Measurements from ENCODE around the gene PRKAR1B. TPM values are rescaled to one million over a fixed set of nuclear protein-coding genes. Genes with fewer than 3 reads are reported as not detected.

PRKAR1B gene
- total RNA-seq, 1 experiment from 2014 or later: 14.1 TPM

DNA sequence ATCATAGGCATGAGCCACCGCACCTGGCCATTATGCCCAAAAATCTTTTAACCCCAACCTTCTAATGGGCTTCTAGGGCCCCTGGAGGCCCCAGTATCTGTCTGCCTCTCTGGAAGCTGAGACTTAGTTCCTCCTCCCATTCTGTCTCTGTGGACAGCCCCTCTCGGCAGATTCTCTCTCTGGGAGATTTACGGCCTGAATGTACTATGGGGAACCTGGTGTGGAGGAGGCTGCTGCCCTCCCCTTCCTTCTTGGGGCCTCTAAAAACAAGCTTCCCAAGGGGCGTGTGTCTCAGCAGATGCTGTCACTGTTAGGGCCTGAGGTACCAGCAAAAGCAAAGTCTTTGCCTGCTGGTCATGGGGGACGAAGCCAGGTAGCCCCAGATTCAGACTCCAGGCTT lies 35.8 kb upstream of the PRKAR1B start:
- no peaks in the 10 kb centered on the region for H3K27me3 ChIP-seq (ENCODE audit: insufficient read depth, low read length)
- peaks cover 3% of the 10 kb centered on the region; the same call in 1 of the 2 replicates for H3K79me2 ChIP-seq (ENCODE audit: insufficient read depth, low read length)
- H3K9me3 ChIP-seq (ENCODE audit: control insufficient read depth in 1 of 2, insufficient read depth in 1 of 2, low read depth in 1 of 2, low read length in 2 of 2): no peaks in the 10 kb centered on the region
- no peak overlapping the region for H3K27ac ChIP-seq (ENCODE audit: low read depth, low read length)
- BruUV-seq (replicated peaks): no TSS peak
- ChIA-PET CTCF (no interaction called here), POLR2A (no interaction called here), RAD21 (ENCODE audit: low non-redundant PET in 1 of 2, low total read pairs in 2 of 2, uncharacterized antibody in 2 of 2, unreplicated experiment in 2 of 2) (no interaction called here)
- H3K9ac ChIP-seq (ENCODE audit: low read length): no peak overlapping the region
- no peaks in the 10 kb centered on the region for H4K20me1 ChIP-seq (ENCODE audit: insufficient read depth)
- DNase-seq (ENCODE audit: low read depth, low spot score) (no peak), ATAC-seq (no peak)
- H3K4me1 ChIP-seq (ENCODE audit: control insufficient read depth in 1 of 2, insufficient read depth in 2 of 2, low read length in 2 of 2): no peaks in the 10 kb centered on the region
- H3K4me3 ChIP-seq (replicated peaks in 1 of 2; ENCODE audit: low read depth in 1 of 2, low read length in 2 of 2): no peak overlapping the region
- no peaks in the 10 kb centered on the region for H3K9me2 ChIP-seq (ENCODE audit: insufficient read depth)
- peaks cover 29 to 49% of the 10 kb centered on the region in 2 experiments for H3K36me3 ChIP-seq (ENCODE audit: control insufficient read depth in 1 of 2, insufficient read depth in 2 of 2, low read length in 2 of 2)
- TF ChIP-seq POLR2AphosphoS5 (IDR thresholded peaks at IDR 0.05; ENCODE audit: low read depth, low read length) (no peak), POLR2A (IDR thresholded peaks at IDR 0.05; ENCODE audit: borderline replicate concordance, extremely low read depth, insufficient read depth, insufficient read length) (no peak), SRF (IDR thresholded peaks at IDR 0.05; ENCODE audit: low read depth) (no peak)
- TF ChIP-seq, protein P1, sequence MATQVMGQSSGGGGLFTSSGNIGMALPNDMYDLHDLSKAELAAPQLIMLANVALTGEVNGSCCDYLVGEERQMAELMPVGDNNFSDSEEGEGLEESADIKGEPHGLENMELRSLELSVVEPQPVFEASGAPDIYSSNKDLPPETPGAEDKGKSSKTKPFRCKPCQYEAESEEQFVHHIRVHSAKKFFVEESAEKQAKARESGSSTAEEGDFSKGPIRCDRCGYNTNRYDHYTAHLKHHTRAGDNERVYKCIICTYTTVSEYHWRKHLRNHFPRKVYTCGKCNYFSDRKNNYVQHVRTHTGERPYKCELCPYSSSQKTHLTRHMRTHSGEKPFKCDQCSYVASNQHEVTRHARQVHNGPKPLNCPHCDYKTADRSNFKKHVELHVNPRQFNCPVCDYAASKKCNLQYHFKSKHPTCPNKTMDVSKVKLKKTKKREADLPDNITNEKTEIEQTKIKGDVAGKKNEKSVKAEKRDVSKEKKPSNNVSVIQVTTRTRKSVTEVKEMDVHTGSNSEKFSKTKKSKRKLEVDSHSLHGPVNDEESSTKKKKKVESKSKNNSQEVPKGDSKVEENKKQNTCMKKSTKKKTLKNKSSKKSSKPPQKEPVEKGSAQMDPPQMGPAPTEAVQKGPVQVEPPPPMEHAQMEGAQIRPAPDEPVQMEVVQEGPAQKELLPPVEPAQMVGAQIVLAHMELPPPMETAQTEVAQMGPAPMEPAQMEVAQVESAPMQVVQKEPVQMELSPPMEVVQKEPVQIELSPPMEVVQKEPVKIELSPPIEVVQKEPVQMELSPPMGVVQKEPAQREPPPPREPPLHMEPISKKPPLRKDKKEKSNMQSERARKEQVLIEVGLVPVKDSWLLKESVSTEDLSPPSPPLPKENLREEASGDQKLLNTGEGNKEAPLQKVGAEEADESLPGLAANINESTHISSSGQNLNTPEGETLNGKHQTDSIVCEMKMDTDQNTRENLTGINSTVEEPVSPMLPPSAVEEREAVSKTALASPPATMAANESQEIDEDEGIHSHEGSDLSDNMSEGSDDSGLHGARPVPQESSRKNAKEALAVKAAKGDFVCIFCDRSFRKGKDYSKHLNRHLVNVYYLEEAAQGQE (IDR thresholded peaks at IDR 0.05; ENCODE audit: low read depth): no peak
- no peak overlapping the region for H3K4me2 ChIP-seq (ENCODE audit: low read length)
- intact Hi-C loops (cut with micrococcal nuclease): no loop called here
- no peak overlapping the region for H2AFZ ChIP-seq (ENCODE audit: low read depth, low read length, poor library complexity, severe bottlenecking)

GRCh38 chr7:761631-762030 lies 34.5 kb upstream of the PRKAR1B start:
- CTCF ChIA-PET: no interaction called here
- intact Hi-C loops (cut with micrococcal nuclease): no loop called here
- no peak overlapping the region for H3K9ac ChIP-seq (ENCODE audit: low read length)
- POLR2A ChIA-PET: no interaction called here
- RAD21 ChIA-PET (ENCODE audit: low non-redundant PET in 1 of 2, low total read pairs in 2 of 2, uncharacterized antibody in 2 of 2, unreplicated experiment in 2 of 2): no interaction called here
- H4K20me1 ChIP-seq (ENCODE audit: insufficient read depth): no peaks in the 10 kb centered on the region
- ATAC-seq (no peak), DNase-seq (ENCODE audit: low read depth, low spot score) (no peak)
- H3K9me3 ChIP-seq (ENCODE audit: control insufficient read depth in 1 of 2, insufficient read depth in 1 of 2, low read depth in 1 of 2, low read length in 2 of 2): no peaks in the 10 kb centered on the region
- H3K27ac ChIP-seq (ENCODE audit: low read depth, low read length): no peak overlapping the region
- no peaks in the 10 kb centered on the region for H3K9me2 ChIP-seq (ENCODE audit: insufficient read depth)
- no peak overlapping the region for H3K4me3 ChIP-seq (replicated peaks in 1 of 2; ENCODE audit: low read depth in 1 of 2, low read length in 2 of 2)
- H3K36me3 ChIP-seq (ENCODE audit: control insufficient read depth in 1 of 2, insufficient read depth in 2 of 2, low read length in 2 of 2): peaks cover 29 to 62% of the 10 kb centered on the region in 2 experiments
- H3K4me2 ChIP-seq (ENCODE audit: low read length): no peak overlapping the region
- BruUV-seq (replicated peaks): no TSS peak
- no peaks in the 10 kb centered on the region for H3K27me3 ChIP-seq (ENCODE audit: insufficient read depth, low read length)
- no peak for TF ChIP-seq JUND (IDR thresholded peaks at IDR 0.05)
- no peak for TF ChIP-seq ZFX (IDR thresholded peaks at IDR 0.05)
- TF ChIP-seq EZH2 (IDR thresholded peaks at IDR 0.05): no peak
- no peak for TF ChIP-seq POLR2A (IDR thresholded peaks at IDR 0.05; ENCODE audit: borderline replicate concordance, extremely low read depth, insufficient read depth, insufficient read length)
- TF ChIP-seq EZH2phosphoT487 (IDR thresholded peaks at IDR 0.05; ENCODE audit: borderline replicate concordance): no peak
- TF ChIP-seq, protein P2, sequence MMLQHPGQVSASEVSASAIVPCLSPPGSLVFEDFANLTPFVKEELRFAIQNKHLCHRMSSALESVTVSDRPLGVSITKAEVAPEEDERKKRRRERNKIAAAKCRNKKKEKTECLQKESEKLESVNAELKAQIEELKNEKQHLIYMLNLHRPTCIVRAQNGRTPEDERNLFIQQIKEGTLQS (IDR thresholded peaks at IDR 0.05): no peak
- no peak overlapping the region for H2AFZ ChIP-seq (ENCODE audit: low read depth, low read length, poor library complexity, severe bottlenecking)
- no peaks in the 10 kb centered on the region for H3K4me1 ChIP-seq (ENCODE audit: control insufficient read depth in 1 of 2, insufficient read depth in 2 of 2, low read length in 2 of 2)
- peaks cover 3% of the 10 kb centered on the region; the same call in 1 of the 2 replicates for H3K79me2 ChIP-seq (ENCODE audit: insufficient read depth, low read length)

Data from HCT116 (cell line).